CMK (cell line): Measurements from ENCODE around the gene TAT.

Experiments used
- DNase-seq: peaks from one replicate; pipeline ENCODE4 v3.0.0-alpha.2; 2010; ENCODE audit warnings: low read depth

The TAT gene

DNA sequence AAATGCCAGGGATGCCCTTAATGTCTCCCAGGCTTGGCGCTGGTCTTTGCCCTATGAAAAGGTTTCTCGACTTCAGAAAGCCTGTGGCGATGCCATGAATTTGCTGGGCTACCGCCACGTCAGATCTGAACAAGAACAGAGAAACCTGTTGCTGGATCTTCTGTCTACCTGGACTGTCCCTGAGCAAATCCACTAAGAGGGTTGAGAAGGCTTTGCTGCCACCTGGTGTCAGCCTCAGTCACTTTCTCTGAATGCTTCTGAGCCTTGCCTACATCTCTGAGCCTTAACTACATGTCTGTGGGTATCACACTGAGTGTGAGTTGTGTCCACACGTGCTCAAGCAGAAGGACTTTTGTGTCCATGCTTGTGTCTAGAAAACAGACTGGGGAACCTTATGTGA is 39.2 kb downstream of the TAT start:
- peak; percentile 9 for DNase-seq

DNA sequence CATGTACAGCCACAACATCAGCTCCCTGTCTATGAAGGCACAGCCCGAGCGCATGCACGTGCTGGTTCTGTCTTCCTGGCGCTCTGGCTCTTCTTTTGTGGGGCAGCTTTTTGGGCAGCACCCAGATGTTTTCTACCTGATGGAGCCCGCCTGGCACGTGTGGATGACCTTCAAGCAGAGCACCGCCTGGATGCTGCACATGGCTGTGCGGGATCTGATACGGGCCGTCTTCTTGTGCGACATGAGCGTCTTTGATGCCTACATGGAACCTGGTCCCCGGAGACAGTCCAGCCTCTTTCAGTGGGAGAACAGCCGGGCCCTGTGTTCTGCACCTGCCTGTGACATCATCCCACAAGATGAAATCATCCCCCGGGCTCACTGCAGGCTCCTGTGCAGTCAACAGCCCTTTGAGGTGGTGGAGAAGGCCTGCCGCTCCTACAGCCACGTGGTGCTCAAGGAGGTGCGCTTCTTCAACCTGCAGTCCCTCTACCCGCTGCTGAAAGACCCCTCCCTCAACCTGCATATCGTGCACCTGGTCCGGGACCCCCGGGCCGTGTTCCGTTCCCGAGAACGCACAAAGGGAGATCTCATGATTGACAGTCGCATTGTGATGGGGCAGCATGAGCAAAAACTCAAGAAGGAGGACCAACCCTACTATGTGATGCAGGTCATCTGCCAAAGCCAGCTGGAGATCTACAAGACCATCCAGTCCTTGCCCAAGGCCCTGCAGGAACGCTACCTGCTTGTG is 40.0 kb downstream of the TAT start:
- DNase-seq, result no peak

DNA sequence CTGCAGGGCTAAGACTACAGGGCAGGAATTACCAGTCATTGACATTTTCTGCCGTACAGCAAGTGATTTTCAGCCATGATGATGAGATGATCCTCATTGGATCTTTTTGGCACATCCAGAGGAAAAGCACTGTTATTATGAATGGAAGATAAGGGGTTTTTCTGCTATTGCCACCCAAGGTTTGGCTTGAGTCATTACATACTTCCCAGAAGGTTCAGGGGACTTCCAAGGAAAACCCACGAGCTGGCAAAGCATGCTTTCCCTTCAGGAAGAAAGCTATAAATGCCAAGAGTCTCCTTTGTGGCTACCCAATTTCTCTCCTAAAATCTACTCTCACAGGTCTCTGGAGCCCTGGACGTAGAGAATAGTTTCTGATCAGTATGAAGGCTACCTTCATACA is 44.5 kb downstream of the TAT start:
- no peak for DNase-seq

GRCh38 chr16:71528863-71529262 is 48.0 kb downstream of the TAT start:
- DNase-seq, result no peak

DNA sequence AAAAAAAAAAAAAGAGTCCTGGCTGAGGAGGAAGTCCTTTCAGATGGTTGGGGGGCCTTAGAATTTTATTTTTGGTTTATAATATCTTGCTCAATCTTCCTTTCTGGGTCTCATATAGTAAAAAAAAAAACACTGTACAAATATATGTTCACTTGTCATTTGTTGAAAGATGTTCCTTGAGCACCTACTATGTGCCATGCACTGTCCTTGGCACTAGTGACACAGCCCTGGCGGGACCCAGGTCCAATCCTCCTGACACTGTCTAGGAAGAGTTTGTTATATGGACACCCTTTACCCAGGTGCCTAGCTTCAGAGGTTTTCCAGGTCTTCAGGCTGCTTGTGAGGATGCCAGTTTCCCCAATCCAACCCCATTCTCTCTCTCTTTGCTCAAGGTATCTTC is 48.6 kb downstream of the TAT start:
- no peak for DNase-seq

DNA sequence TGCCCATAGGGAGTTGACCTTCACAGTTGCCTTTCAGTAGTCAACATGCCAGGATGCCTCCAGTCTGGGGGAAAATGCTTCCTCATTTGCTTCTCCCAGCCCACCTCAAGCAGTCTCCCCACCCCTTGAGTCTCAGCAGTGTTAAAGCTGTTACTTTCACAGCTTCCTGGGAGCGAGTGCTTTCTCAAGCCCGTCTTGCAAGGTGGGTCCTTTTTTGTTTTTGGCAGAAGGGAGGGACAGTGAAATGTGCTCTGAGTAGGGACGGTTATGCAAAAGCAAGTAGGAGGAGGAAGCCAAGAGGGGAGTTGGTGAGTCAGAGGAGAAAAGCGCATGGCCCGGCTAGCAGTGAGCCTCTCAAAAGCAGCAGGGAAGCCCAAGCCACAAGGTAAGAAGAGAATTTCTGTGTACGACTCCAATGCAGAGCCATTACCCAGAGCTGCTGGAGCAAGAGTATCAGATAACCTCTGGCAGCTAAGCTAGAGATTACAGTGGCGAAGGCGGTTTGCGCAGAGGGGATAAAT is 50.7 kb downstream of the TAT start, which contains the start of gene CHST4:
CHST4 (plus strand) TSS at position 316 of the 521 bp plus-strand sequence. CDS start 10,252 bp downstream, outside the sequence.
- no peak for DNase-seq

- DNase-seq, result no peak
These were observed 52.0 kb downstream of the TAT start for GRCh38 chr16:71524566-71525553.

GRCh38 chr16:71520550-71520949 is 56.3 kb downstream of the TAT start:
- DNase-seq, result no peak
